Fibroblast of mammary gland (primary cell): ENCODE results near the gene HDHD5.

ENCODE experiments used
- DNase-seq: peaks from one replicate; pipeline ENCODE4 v3.0.0-alpha.2; 2010; ENCODE audit warnings: low read depth
- H3K4me3 ChIP-seq: 2 replicates; pipeline ENCODE4 v1.5.1; 2011; ENCODE audit warnings: low read depth, mild to moderate bottlenecking, low read length, moderate library complexity; ENCODE audit not compliant: control insufficient read depth
- CTCF ChIP-seq: conservative IDR thresholded peaks from 2 replicates; pipeline ENCODE4 v1.5.1; 2011; ENCODE audit warnings: low read depth, low read length, inconsistent platforms; ENCODE audit not compliant: control insufficient read depth, insufficient read depth

The HDHD5 gene

GRCh38 chr22:17192186-17192585 is 33.1 kb upstream of the HDHD5 start:
- no peak overlapping the region for H3K4me3 ChIP-seq
- no peak for TF ChIP-seq CTCF
- DNase-seq = no peak

GRCh38 chr22:17191163-17191784 is 32.2 kb upstream of the HDHD5 start:
- H3K4me3 ChIP-seq = no peak overlapping the region
- DNase-seq = peak; percentile 69
- TF ChIP-seq CTCF = no peak

GRCh38 chr22:17190702-17191101 is 31.6 kb upstream of the HDHD5 start:
- H3K4me3 ChIP-seq = no peak overlapping the region
- no peak for DNase-seq
- TF ChIP-seq CTCF = no peak

GRCh38 chr22:17176715-17177114 is 17.6 kb upstream of the HDHD5 start:
- no peak for DNase-seq
- H3K4me3 ChIP-seq = no peak overlapping the region
- no peak for TF ChIP-seq CTCF

- H3K4me3 ChIP-seq = peak overlapping the region; percentile 61
- no peak for TF ChIP-seq CTCF
- no peak for DNase-seq
Observed at GRCh38 chr22:17172029-17172833, 13.2 kb upstream of the HDHD5 start.

- TF ChIP-seq CTCF = peak; percentile 70
- DNase-seq = peak; percentile 85
- peak overlapping the region; percentile 61 for H3K4me3 ChIP-seq
Observed at GRCh38 chr22:17171153-17172028, 12.3 kb upstream of the HDHD5 start.
